ENCODE measurements around the gene TMEM245.

The TMEM245 gene

GRCh38 chr9:109027176-109027575 lies 92.6 kb downstream of the TMEM245 start:
- no peak for DNase-seq (ENCODE audit: low read depth in 3 of 3)

DNA sequence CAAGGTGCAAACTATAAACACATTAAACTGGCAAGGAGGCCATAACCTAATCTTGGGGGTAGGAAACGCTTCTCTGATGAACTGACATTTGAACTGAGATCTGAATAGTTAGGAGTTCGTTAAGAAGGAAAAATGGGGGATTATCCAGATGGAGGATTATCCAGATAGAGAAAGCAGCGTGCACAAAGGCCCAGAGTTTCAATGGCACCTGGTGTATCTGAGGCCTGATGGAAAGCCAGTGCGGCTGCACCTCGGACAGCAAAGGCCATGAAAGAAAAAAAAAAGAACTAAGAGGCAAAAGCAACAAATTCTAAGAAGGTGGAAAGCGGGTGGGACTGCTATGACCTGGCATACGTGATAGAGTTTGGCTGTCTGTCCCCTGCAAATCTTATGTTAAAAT lies 93.4 kb downstream of the TMEM245 start:
- DNase-seq (ENCODE audit: low read depth in 3 of 3) = no peak

- no peak for DNase-seq (ENCODE audit: low read depth in 3 of 3)
These were observed 96.9 kb downstream of the TMEM245 start for GRCh38 chr9:109022873-109023272.

- no peak for DNase-seq (ENCODE audit: low read depth in 3 of 3)
These were observed 98.9 kb downstream of the TMEM245 start for GRCh38 chr9:109020581-109021511.

DNA sequence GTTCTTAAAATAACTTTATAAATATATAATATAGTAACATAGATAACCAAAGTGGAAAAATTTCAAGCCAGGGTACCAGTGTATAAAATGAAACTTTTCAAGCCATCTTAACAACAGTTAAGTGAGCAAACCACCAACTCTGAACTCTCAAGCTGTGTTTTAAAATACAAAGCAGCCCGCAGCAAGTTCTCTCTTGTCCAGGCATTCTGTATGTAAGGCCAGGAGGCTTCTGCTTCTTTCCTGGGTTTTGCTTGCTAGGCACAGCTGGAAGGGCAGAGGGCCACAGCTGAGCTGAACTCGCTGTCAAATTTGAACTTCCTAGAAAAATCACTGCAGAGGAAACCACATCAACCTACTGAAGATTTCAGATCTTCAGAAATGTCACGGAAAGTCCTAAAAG lies 99.6 kb downstream of the TMEM245 start:
- no peak for DNase-seq (ENCODE audit: low read depth in 3 of 3)

DNA sequence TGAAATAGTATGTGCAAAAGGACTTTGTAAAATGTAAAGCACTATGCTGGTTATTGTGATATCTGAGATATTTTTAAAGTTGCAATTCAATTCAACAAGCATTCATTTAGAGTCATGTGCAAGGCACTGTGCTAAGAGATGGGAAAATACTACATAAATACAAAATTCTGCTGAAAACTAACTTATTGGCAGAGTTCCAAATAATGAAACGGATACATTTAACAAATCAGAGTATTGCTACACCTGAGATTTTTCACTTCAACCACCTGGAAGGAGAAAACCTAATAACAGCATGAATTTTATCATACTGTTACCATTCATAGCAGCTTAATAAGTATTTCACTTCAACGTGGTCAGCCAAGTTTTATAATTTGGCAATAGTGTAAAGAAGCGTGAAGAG lies 100.3 kb downstream of the TMEM245 start:
- DNase-seq (ENCODE audit: low read depth in 3 of 3) = no peak

- DNase-seq (ENCODE audit: low read depth in 3 of 3) = no peak
These were observed 102.3 kb downstream of the TMEM245 start for GRCh38 chr9:109017493-109017892.

DNA sequence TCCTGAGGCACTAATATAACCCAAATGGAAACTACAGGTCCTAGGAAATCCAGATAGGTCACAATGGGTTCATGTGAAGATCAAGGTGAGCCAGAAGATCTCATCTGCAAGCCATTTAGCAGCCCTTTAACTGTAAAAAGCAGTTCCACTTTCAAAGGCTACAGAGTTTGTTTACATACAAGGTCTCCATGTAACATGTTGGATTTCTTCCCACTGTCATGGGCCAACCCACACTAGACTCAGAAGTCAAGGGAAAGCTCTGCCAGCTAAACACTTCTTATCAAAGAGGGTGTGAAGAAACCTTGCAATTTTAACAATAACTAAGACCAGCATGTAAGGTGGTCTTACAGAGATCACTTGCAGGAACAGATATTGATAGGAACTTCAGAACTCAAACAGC lies 102.7 kb downstream of the TMEM245 start:
- no peak for DNase-seq (ENCODE audit: low read depth in 3 of 3)

GRCh38 chr9:109016132-109016531 lies 103.6 kb downstream of the TMEM245 start:
- DNase-seq (ENCODE audit: low read depth in 3 of 3) = no peak

GRCh38 chr9:109014608-109015280 lies 105.0 kb downstream of the TMEM245 start:
- DNase-seq (ENCODE audit: low read depth in 3 of 3) = no peak

- no peak for DNase-seq (ENCODE audit: low read depth in 3 of 3)
These were observed 105.8 kb downstream of the TMEM245 start for GRCh38 chr9:109013679-109014607.

DNA sequence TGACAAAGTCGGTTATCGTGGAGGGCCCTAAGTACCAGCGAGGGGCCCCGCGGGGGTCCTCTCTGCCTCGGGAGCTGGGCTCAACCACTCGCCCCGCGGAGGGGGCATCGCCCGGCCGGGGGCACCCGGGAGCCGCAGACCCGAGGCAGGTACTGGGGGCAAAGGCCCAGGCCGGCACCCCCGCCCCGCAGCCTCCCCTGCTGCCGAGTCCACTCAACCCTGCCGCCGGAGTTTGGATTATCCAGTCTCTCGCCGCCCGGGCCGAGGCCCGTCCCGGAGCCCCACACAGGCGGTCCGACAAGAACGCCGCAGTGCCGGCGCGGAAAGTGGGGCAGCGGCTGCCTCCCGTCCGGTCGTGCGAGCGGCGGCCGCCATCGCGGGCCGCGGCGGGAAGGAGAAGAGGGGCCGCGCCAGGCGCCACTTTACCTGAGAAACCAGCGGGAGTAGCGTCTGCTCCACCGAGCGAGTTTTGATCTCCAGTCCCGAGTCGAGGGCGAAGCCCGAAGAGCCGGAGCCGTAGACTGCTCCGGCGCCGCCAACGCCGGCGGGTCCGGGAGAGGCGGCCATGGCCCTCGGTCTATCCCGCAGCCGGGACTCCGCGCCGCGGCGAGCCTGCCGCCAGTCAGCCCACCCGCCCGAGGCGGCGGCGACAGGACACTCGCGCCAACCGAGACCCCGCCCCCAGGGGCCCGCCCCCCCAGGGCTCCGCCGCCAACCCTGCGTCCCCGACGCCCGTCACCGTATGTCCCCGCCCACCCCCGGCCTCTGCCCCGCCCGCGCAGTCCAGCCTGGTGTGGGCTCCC lies 106.7 kb downstream of the TMEM245 start, which contains the start of gene CTNNAL1:
TSS of gene CTNNAL1 (minus strand) at position 624 of the 803 bp plus-strand sequence. CDS start at position 567, 57 bp downstream.
- peak; percentile 60 to 88 (median 63) for DNase-seq (ENCODE audit: low read depth in 3 of 3)

DNA sequence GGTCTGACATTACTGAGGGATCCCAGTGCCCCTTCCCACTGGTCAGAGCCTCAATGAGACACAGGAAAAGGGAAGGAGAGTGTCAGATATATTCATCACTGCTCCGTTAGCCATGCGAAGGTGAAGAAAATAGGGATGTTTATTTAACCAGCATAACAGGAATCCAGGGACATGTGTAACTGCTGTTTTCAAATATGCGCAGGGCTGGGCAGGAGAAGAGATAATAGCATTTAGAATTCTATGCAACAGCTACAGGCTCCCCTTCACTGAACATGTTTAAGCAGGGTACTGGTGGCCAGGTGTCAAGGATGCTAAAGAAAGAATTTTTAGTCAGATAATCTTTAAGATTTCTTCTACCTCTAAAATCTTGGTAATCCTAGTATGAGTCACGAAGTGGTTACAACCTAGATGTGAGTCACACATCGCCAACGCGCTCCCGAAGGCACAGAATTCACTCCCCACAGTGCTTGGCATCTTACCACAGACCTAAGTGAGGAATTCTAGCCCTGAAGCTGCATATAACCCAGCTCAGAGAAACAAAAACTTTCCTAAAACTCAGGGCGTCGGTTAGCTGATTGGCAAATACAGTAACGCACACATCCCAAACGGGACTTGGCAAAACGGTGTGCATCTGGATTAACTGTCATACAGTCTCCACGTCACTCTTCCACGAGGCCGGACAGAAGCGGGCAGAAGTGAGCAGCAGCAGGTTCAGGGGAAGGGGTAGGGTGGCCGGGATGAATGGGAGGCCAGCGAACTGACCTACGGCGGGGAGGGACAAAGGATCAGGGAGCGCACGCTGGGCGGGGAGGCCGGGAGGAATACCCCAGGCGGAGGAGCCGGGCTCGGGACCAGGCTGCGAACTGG lies 107.5 kb downstream of the TMEM245 start:
- DNase-seq (ENCODE audit: low read depth in 3 of 3) = peak; percentile 9 to 26 (median 9)

GRCh38 chr9:109011231-109011671 lies 108.5 kb downstream of the TMEM245 start:
- DNase-seq (ENCODE audit: low read depth in 3 of 3) = no peak

DNA sequence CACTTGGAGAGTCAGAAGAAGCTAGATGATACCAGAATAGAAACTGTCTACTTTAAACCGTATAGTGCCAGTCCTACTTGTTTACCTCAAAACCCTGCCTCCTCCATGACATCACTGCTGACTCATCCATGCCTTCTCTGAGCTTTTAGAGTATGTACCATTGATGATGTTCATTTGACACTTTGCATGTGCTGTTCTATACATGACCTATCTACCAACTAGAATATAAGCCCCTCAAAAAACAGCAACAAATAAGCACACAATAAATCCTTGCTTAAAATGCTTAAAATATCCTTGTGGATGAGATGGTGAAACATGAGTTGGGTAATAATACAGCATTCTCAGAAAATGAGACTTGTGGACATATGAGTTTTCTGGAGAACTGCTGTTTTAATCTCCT lies 109.0 kb downstream of the TMEM245 start:
- peak; percentile 37 to 65 (median 53) for DNase-seq (ENCODE audit: low read depth in 3 of 3)

DNA sequence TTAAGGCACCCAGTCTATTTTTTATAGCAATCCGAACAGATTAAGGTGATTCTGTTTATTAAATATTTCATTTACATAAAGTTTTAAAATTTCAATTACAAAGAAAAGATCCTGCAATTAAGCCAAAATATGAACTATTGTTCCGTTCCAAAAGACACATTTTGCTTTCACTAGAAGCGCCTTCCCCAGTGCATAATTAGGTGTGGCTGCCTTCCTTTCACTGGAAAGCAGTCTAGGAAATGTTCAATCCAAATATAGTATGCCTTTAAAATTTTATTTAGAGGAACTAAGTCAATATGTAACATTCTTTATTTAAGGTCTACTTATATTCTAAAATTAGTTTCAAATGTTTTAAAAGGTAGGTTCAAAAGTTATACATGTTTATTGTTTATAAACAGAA lies 114.1 kb downstream of the TMEM245 start:
- DNase-seq (ENCODE audit: low read depth in 3 of 3) = no peak

DNA sequence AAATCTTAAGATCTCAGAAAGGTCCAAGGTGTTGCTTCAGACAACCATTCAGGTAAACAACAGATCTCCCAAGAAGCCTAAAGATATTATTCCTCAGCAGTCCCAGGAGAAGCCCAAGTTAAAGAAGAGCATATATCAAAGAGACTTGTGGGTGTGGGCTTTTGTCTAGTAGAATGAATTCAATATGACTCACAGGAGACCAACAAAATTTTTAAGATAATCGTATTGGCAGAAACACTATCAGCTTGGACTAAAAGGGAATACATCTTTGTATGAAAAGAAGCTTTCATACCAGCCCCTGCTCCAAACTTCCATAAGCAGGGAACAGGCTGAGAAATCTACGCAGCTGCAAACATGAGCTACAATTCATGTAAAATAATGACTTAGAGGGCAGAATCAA lies 116.6 kb downstream of the TMEM245 start:
- no peak for DNase-seq (ENCODE audit: low read depth in 3 of 3)

DNA sequence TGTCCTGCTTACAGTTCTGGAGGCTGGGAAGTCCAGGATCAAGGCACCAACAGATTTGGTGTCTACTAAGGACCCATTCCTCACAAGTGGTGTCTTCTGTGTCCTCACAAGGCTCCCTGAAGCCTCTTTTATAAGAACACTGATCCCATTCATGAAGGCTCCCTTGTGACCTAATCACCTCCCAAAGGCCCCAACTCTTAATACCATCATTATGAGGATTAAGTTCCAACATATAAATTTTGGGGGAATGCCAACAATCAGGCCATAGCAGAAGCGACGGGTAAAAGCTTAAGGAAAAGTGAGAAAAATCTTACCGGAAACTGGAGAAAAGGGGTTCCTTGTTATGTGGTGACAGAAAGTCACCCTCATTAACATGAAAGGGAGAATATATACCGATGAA lies 117.6 kb downstream of the TMEM245 start:
- no peak for DNase-seq (ENCODE audit: low read depth in 3 of 3)

DNA sequence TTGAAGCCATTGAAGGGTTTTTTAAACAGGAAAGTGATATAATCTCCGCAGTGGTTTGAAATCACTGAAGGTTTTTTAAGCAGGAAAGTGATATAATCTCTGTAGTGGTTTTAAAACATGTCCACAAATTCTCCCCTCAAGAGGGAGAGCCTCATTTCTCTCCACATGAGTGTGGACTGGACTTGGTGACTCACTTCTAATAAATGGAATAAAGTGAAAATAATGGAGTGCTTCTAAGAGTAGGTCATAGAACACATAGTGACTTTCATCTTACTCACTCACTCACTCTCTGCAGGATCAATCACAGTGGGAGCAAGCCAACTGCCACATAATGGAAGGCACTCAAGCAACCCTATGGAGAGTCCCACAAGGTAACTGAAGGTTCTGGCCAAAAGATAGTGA lies 118.5 kb downstream of the TMEM245 start:
- DNase-seq (ENCODE audit: low read depth in 3 of 3) = no peak

GRCh38 chr9:108997112-108997511 lies 122.6 kb downstream of the TMEM245 start:
- DNase-seq (ENCODE audit: low read depth in 3 of 3) = no peak
